Measurements from ENCODE around the gene SMPDL3B. TPM values are rescaled to one million over a fixed set of nuclear protein-coding genes. Genes with fewer than 3 reads are reported as not detected.
A peak's percentile ranks its signal among the peaks of the same experiment; 100 is the strongest.

SMPDL3B gene
- total RNA-seq, 4 donors from 2014 or later = 6.6 to 43.4 (median 31.6) TPM

GRCh38 chr1:27887215-27888021, 47.4 kb upstream of the SMPDL3B start:
- peak in 2 of 3 donors; percentile 68 to 81 for DNase-seq
- Histone ChIP-seq H3K4me3 (no peak overlapping the region), H3K36me3 (peaks cover 0 to 27% (median 0%) of the 10 kb centered on the region in 3 donors), H3K4me1 (peaks cover 0 to 51% (median 11%) of the 10 kb centered on the region in 4 donors), H3K9me3 (no peaks in the 10 kb centered on the region), H3K27me3 (no peaks in the 10 kb centered on the region), H3K27ac (peak overlapping the region; percentile 49 to 82 (median 66))
- TF ChIP-seq POLR2A (IDR thresholded peaks at IDR 0.05) = no peak
- no peak for TF ChIP-seq CTCF (IDR thresholded peaks at IDR 0.05)

DNA sequence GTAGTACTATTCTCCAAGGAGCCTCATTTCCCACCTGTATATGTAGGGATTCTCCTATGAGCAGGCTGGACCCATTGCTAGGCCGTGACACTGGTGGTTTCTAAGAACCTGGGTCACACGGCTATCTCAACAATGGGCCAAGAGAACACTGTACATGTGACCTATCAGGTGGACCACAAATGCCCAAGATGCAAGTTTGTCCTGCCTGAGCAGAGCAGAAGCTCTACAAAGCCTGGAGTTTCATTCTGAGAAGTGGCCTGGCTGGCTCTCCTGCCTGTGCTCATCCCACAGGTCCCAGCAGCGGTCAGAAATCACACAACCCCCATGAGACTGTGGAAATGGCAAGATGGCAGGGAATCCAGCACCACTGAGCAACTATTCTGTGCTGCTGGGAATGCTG, 45.3 kb upstream of the SMPDL3B start:
- H3K36me3 ChIP-seq = peaks cover 0 to 48% (median 5%) of the 10 kb centered on the region in 3 donors
- H3K4me1 ChIP-seq = peaks cover 0 to 49% (median 10%) of the 10 kb centered on the region in 4 donors
- no peaks in the 10 kb centered on the region for H3K9me3 ChIP-seq
- TF ChIP-seq POLR2A (IDR thresholded peaks at IDR 0.05) = no peak
- TF ChIP-seq CTCF (IDR thresholded peaks at IDR 0.05) = no peak
- H3K27me3 ChIP-seq = no peaks in the 10 kb centered on the region
- H3K4me3 ChIP-seq = no peak overlapping the region
- peak overlapping the region in 3 of 4 donors; percentile 48 to 84 (median 64) for H3K27ac ChIP-seq
- DNase-seq = no peak

GRCh38 chr1:27891196-27891889, 43.5 kb upstream of the SMPDL3B start:
- Histone ChIP-seq H3K4me1 (peaks cover 0 to 49% (median 8%) of the 10 kb centered on the region in 4 donors), H3K27ac (peak overlapping the region; percentile 31 to 84 (median 60)), H3K36me3 (peaks cover 0 to 67% (median 7%) of the 10 kb centered on the region in 3 donors), H3K9me3 (no peaks in the 10 kb centered on the region), H3K4me3 (no peak overlapping the region), H3K27me3 (no peaks in the 10 kb centered on the region)
- DNase-seq = peak in 2 of 3 donors; percentile 80 to 84
- TF ChIP-seq POLR2A (IDR thresholded peaks at IDR 0.05) (peak in 1 of 2 donors; percentile 15), CTCF (IDR thresholded peaks at IDR 0.05) (peak in 5 of 6 experiments; percentile 8 to 65 (median 26))

GRCh38 chr1:27894521-27894920, 40.3 kb upstream of the SMPDL3B start:
- Histone ChIP-seq H3K27me3 (no peaks in the 10 kb centered on the region), H3K4me1 (peaks cover 0 to 28% (median 4%) of the 10 kb centered on the region in 4 donors), H3K4me3 (no peak overlapping the region), H3K9me3 (no peaks in the 10 kb centered on the region), H3K27ac (no peak overlapping the region), H3K36me3 (peaks cover 0 to 75% (median 7%) of the 10 kb centered on the region in 3 donors)
- no peak for DNase-seq
- TF ChIP-seq POLR2A (IDR thresholded peaks at IDR 0.05) = no peak
- no peak for TF ChIP-seq CTCF (IDR thresholded peaks at IDR 0.05)

DNA sequence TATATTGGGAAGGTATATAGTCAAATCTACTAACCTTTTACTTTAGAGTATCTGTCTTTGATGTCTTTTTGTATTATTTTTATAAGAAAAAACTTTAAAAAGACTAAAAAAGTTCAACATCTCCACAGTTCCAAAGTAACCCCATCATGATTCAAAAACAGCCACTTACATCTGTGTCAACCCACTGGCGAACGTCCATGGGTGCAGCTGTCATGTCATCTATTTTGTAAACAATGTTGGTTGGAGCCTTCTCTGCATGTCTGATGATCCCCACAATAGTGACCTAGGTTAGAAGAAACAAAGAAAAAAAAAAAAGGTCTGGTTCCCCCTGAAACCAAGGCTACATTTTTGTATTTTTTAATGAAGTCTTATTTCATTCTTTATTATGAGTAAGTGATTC, 28.0 kb upstream of the SMPDL3B start:
- H3K36me3 ChIP-seq = peaks cover 0 to 68% (median 0%) of the 10 kb centered on the region in 3 donors

More for the DNA sequence above, 28.0 kb upstream of the SMPDL3B start:
- no peaks in the 10 kb centered on the region for H3K27me3 ChIP-seq
- DNase-seq = no peak
- no peak overlapping the region for H3K4me3 ChIP-seq
- TF ChIP-seq CTCF (IDR thresholded peaks at IDR 0.05) = no peak
- no peak for TF ChIP-seq POLR2A (IDR thresholded peaks at IDR 0.05)
- no peak overlapping the region for H3K27ac ChIP-seq
- H3K4me1 ChIP-seq = no peaks in the 10 kb centered on the region
- no peaks in the 10 kb centered on the region for H3K9me3 ChIP-seq

All from Peyer's patch (tissue), 4 donors.